Pancreas (tissue), 10 donors: ENCODE data around the gene PEX12. TPM values are rescaled to one million over a fixed set of nuclear protein-coding genes. Genes with fewer than 3 reads are reported as not detected.

ENCODE experiments used
- ATAC-seq, 4 donors: fragments of 200-7000 bp; cut with Tn5 transposase; one replicate each; pipeline versions ENCODE4 v1.8.0 to v1.9.1; 2020; ENCODE audit warnings: mild to moderate bottlenecking in 4 of 4, moderate library complexity in 4 of 4
- DNase-seq, 6 donors: peaks; one replicate each; pipeline ENCODE4 v3.0.0-alpha.2; 2020
- FAIRE-seq: peaks from 2 replicates; lab custom pipeline; 2012; peaks lifted over from hg19 to GRCh38; lab: Jason Lieb, UNC
- H3K27ac ChIP-seq, 4 donors: fragments of 200-600 bp; sonication (generic); 1 replicate in 3 of 4; 2 replicates in 1 of 4; pipeline versions ENCODE4 v1.5.0 to v1.8.0; 2020
- H3K27me3 ChIP-seq, 4 donors: fragments of 200-600 bp; one replicate each; pipeline ENCODE4 v1.8.0; 2021
- H3K36me3 ChIP-seq, 3 donors: fragments of 200-600 bp; sonication (generic) in 1 of 3; one replicate each; pipeline versions ENCODE4 v1.5.0 to v1.8.0; 2020 to 2021
- H3K4me1 ChIP-seq, 3 donors: fragments of 200-600 bp; one replicate each; pipeline ENCODE4 v1.8.0; 2021
- H3K4me3 ChIP-seq, 4 donors: fragments of 200-600 bp; sonication (generic) in 2 of 4; one replicate each; pipeline versions ENCODE4 v1.5.0 to v1.8.0; 2020 to 2021
- H3K9me3 ChIP-seq, 4 donors: fragments of 200-600 bp; one replicate each; pipeline ENCODE4 v1.8.0; 2021
- WGBS, 2 donors: extraction: QIAGEN DNeasy Blood & Tissue Kit; methylation state at CpG; one replicate each; pipeline ENCODE4 v1.1.7; 2013; 5-methylcytosine and 5-hydroxymethylcytosine counted together
- intact Hi-C, 3 donors: fragments of 100-400 bp; cut with DNase I; formaldehyde crosslinking; loops; one replicate each; pipeline versions ENCODE4 v1.11.1 to v1.14.2; 2022
- polyA plus RNA-seq, 2 donors: library from polyadenylated mRNA; stranded (reverse); fragments of 200-250 nt; gene quantifications; one replicate each; pipeline ENCODE4 v1.2.3, GENCODE V29; 2013
- total RNA-seq, 6 donors: library from RNA; stranded (reverse); fragmentation: NEBNext Ultra II Directional in 4 of 6; extraction: Animal tissue kit (Norgen Biotek cat#: 25700) in 4 of 6; gene quantifications; one replicate each; pipeline versions ENCODE4 v1.2.1 to v1.2.4, GENCODE V29; 2021 to 2023
- TF ChIP-seq, protein P1 (sequence below), 4 donors: fragments of 200-600 bp; sonication (generic) in 3 of 4; IDR thresholded peaks; one replicate each; pipeline versions ENCODE4 v1.5.0 to v1.8.0; 2021; ENCODE audit warnings: antibody characterized with exemption in 4 of 4
- donor health status: healthy with polysubstance abuse.
- donor health status: DM: no; HTN: no; CAD: no; lungs with moderate emphysema.
- donor health status: DM: no; HTN: no; CAD: no.
- donor health status: control.
- donor health status: control.
- donor health status: Bipolar disorder and iron deficiency.
- donor health status: DM: yes; HTN: yes; CAD: no.
- donor health status: DM: no; HTN: no; CAD: no.
- donor health status: DM: no; HTN: no; CAD: no.
- donor health status: DM: yes; HTN: yes; CAD: no.

The PEX12 gene
- total and polyA plus RNA-seq, 8 donors = 1.1 to 3.5 (median 2.3) TPM

DNA sequence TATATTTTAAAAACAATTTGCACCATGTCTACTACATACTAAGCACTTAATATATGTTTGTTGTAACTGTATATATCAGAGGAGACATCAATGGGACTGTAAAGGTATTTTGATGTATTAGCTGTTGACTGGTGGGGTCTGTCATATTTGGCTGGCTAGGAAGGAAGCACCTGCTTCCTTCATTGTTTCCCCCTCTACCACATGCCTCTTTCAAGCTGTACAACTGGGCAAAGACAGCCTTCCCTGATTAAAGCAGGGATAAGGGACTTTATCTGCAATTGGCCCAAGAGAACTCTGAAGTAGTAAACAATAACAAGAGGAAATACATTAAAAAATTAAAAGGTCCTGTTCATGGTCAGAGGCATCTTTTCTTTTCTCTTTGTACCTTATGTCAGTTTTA, 35.4 kb downstream of the PEX12 start:
- Histone ChIP-seq H3K27ac (no peak overlapping the region), H3K9me3 (no peaks in the 10 kb centered on the region), H3K4me3 (no peak overlapping the region), H3K27me3 (no peaks in the 10 kb centered on the region), H3K4me1 (no peaks in the 10 kb centered on the region), H3K36me3 (no peaks in the 10 kb centered on the region)
- DNase-seq (no peak), FAIRE-seq (no peak), ATAC-seq (no peak)
- intact Hi-C loops = loop anchor here in 1 of 3 donors (10.0 kb wide), 1 partner anchor 368 kb away; no protein-coding TSS in a partner anchor
- TF ChIP-seq, protein P1, sequence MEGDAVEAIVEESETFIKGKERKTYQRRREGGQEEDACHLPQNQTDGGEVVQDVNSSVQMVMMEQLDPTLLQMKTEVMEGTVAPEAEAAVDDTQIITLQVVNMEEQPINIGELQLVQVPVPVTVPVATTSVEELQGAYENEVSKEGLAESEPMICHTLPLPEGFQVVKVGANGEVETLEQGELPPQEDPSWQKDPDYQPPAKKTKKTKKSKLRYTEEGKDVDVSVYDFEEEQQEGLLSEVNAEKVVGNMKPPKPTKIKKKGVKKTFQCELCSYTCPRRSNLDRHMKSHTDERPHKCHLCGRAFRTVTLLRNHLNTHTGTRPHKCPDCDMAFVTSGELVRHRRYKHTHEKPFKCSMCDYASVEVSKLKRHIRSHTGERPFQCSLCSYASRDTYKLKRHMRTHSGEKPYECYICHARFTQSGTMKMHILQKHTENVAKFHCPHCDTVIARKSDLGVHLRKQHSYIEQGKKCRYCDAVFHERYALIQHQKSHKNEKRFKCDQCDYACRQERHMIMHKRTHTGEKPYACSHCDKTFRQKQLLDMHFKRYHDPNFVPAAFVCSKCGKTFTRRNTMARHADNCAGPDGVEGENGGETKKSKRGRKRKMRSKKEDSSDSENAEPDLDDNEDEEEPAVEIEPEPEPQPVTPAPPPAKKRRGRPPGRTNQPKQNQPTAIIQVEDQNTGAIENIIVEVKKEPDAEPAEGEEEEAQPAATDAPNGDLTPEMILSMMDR (IDR thresholded peaks at IDR 0.05) = no peak

DNA sequence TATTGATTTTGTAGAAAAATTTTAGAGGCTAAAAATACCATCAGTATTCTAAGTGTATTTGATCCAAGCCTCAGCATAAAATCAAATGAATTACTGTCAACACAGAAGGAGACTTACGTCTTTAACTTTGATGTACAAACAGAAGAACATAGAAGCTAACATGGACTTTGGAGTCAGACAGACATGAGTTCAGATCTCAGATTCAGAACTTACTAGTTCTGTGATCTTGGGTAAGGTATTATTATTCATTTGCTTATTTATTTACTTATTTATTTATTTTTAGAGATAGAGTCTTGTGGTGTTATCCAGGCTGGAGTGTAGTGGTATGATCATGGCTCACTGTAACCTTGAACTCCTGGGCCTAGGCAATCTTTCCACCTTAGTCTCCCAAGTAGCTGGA, 36.9 kb downstream of the PEX12 start:
- H3K4me1 ChIP-seq = no peaks in the 10 kb centered on the region
- H3K36me3 ChIP-seq = no peaks in the 10 kb centered on the region
- no peaks in the 10 kb centered on the region for H3K27me3 ChIP-seq
- H3K9me3 ChIP-seq = no peaks in the 10 kb centered on the region
- no peak for ATAC-seq
- no peak for DNase-seq
- H3K4me3 ChIP-seq = peak overlapping the region in 1 of 4 donors; percentile 18
- 31 to 43% methylated on average over 1 of the region's 1 CpG for WGBS, 2 donors
- peak overlapping the region in 2 of 4 donors; percentile 42 to 59 for H3K27ac ChIP-seq
- TF ChIP-seq, protein P1 (IDR thresholded peaks at IDR 0.05) = no peak
- intact Hi-C loops = loop anchor here in 1 of 3 donors (10.0 kb wide), 1 partner anchor 367 kb away; no protein-coding TSS in a partner anchor
- no peak for FAIRE-seq

DNA sequence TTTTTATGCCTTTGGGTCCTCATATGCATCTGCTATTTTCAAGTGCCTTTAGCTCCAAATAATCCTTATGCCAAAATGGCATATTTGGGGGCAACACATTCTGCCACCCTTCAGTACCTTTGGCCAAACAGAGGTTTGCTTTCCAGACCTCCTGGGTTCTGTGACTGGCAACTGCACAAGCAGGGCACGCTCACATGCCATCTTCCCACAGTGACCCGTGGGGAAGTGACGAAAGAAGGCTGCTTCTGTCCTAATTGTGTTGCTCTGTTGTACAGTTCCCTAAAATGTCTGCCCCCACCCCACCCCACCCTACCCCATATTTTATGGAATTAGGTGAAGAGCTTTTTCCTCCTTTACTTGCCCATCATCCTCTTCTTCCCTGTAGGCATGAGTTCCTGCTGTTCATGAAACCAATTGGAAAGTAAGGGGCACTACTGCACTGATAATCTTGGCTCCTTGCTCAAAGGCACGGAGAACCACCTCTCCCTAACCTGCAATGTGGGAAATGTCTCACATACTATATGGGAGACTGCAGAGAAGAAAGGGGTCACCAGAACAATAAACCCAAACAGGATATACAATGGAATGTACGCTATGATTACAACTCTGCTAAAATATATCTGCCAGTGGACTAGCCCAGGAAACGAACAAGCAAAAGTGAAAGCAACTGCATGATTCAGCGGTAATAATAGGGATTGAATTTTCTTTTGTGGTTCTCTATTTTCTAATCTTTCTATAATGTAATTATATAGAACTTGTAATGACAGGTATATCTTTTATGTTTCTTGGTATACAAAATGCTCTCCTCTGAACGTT, 37.6 kb downstream of the PEX12 start:
- Histone ChIP-seq H3K27ac (peak overlapping the region in 2 of 4 donors; percentile 42 to 59), H3K36me3 (no peaks in the 10 kb centered on the region), H3K4me3 (peak overlapping the region in 1 of 4 donors; percentile 18), H3K9me3 (no peaks in the 10 kb centered on the region), H3K27me3 (no peaks in the 10 kb centered on the region), H3K4me1 (no peaks in the 10 kb centered on the region)
- DNase-seq (peak in 1 of 6 donors; percentile 30), FAIRE-seq (peak; percentile 60), ATAC-seq (peak in 3 of 4 donors; percentile 28 to 74 (median 64))
- TF ChIP-seq, protein P1 (IDR thresholded peaks at IDR 0.05) = no peak
- 37 to 48% methylated on average over 8 of the region's 8 CpGs for WGBS, 2 donors
- intact Hi-C loops = loop anchor here in 1 of 3 donors (10.0 kb wide), 1 partner anchor 366 kb away; no protein-coding TSS in a partner anchor

DNA sequence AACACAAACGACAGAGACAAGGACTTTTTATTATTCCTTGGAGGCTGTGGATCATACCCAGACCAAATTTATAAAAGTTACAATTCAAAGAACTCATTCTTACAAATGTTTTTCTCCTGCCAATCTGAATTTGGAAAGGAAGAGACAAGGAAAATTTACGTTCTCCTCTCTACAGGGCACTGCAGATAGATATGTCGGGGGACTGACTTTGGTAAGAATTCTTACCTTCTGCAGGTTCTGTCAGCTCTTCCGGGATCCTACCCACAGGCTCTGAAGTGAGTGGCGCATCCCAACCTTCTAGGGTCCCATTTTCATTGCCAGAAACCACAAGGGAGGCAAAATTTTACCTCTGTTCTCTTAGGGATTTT, 38.7 kb downstream of the PEX12 start:
- H3K4me1 ChIP-seq = no peaks in the 10 kb centered on the region
- TF ChIP-seq, protein P1 (IDR thresholded peaks at IDR 0.05) = no peak
- H3K27ac ChIP-seq = no peak overlapping the region
- WGBS, 2 donors = 31 to 42% methylated on average over 5 of the region's 5 CpGs
- DNase-seq = no peak
- intact Hi-C loops = loop anchor here (5.0 to 10.0 kb wide), 4 partner anchors 208 to 375 kb away; no protein-coding TSS in a partner anchor
- H3K36me3 ChIP-seq = no peaks in the 10 kb centered on the region
- FAIRE-seq = no peak
- ATAC-seq = peak in 1 of 4 donors; percentile 11
- no peaks in the 10 kb centered on the region for H3K27me3 ChIP-seq
- H3K4me3 ChIP-seq = no peak overlapping the region
- no peaks in the 10 kb centered on the region for H3K9me3 ChIP-seq
